Transverse colon (tissue), 4 donors: ENCODE results near the gene HS1BP3.

Source experiments
- CTCF ChIP-seq, 5 experiments: fragments of 200-600 bp in 3 of 5; fragments of 450-650 bp in 2 of 5; sonication (generic) in 3 of 5; IDR thresholded peaks; 1 replicate in 2 of 5; 2 replicates in 3 of 5; pipeline ENCODE4 v1.5.1; 2016 to 2017; ENCODE audit warnings: antibody characterized with exemption in 5 of 5, inconsistent platforms in 3 of 5, mild to moderate bottlenecking in 2 of 5, moderate library complexity in 1 of 5
- POLR2A ChIP-seq: fragments of 450-650 bp; IDR thresholded peaks from one replicate; pipeline ENCODE4 v1.6.1; 2016; ENCODE audit warnings: antibody characterized with exemption, mild to moderate bottlenecking, moderate library complexity
- POLR2AphosphoS5 ChIP-seq, 3 donors: sonication (generic); formaldehyde crosslinking; IDR thresholded peaks; one replicate each; pipeline ENCODE4 v1.6.1; 2016; ENCODE audit warnings: antibody characterized with exemption in 3 of 3

DNA sequence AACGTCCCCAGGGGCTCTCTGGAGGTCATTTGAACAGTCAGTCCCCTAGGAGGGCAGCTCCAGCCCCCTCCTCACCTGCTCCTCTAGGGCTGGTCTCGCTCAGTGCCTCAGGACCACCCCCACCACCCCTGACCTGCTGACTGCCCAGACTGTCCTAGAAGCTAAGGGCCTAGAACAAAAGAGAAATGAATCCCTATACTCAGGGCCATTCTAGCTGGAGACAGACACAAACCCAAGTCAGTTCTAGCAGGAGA, 83.0 kb downstream of the HS1BP3 start:
- no peak for TF ChIP-seq POLR2AphosphoS5 (IDR thresholded peaks at IDR 0.05)
- no peak for TF ChIP-seq POLR2A
- TF ChIP-seq CTCF (IDR thresholded peaks at IDR 0.05), result no peak
